ENCODE results near the gene ITGA5. TPM values are rescaled to one million over a fixed set of nuclear protein-coding genes. Genes with fewer than 3 reads are reported as not detected.

Gene ITGA5
- polyA plus RNA-seq, 1 donor (not counting 4 experiments of a cell fraction or from before 2014, with no cell fraction given) = 47.9 TPM

DNA sequence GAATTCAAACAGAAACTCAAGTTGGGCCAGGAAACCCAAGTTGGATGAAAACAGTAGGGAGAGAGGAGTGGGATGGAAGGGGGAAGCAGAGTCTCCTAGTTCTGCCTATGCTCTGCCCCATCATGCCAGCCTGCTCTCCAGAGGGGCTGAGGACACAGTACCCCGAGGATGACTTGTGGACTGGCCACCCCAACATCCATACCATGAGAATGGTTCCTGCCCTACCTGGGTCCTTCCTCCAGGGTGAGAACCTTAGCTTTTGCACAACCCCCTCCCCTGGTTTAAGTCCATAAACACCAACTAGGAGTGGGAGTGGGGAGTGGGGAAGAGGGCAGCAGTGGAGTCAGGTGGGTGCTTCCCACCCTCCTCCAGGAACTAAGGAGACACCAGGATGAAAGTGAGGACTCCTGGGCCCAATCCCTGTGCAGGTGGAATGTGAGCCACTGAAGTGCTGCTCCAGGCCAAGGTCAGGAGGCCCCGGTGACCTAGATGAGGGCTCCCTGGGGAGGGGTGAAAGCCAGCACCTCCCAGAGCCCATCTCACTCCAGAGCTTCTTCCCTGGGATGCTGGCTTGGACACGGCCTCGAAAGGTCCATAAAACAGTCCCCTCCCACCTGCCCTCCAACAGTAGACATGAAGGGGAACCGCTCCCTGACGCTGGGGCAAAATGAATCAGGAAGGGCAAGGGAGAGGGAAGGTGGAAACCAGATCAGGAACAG is 41.1 kb downstream of the ITGA5 start:
- Histone ChIP-seq H3K4me3 (ENCODE audit: control insufficient read depth in 2 of 3, extremely low read depth in 1 of 3, insufficient read depth in 2 of 3, low read depth in 1 of 3, low read length in 3 of 3) (no peak overlapping the region), H3K9ac (ENCODE audit: control insufficient read depth, extremely low read depth, insufficient read depth, low read length) (no peak overlapping the region), H3K4me2 (ENCODE audit: control insufficient read depth, extremely low read depth, insufficient read depth, low read depth, low read length) (no peak overlapping the region), H3K9me3 (ENCODE audit: control insufficient read depth, low read depth, low read length) (no peaks in the 10 kb centered on the region), H3K27ac (ENCODE audit: control insufficient read depth, insufficient read depth, low read length) (no peak overlapping the region), H4K20me1 (ENCODE audit: control insufficient read depth, extremely low read depth, insufficient read depth, low read length) (peaks cover 22% of the 10 kb centered on the region), H3K4me1 (ENCODE audit: control insufficient read depth, extremely low read depth, insufficient read depth, low read length) (peaks cover 42% of the 10 kb centered on the region), H3K36me3 (ENCODE audit: control insufficient read depth in 2 of 2, extremely low read depth in 1 of 2, insufficient read depth in 2 of 2, low read length in 2 of 2) (peaks cover 66 to 69% of the 10 kb centered on the region in 2 experiments), H3K79me2 (ENCODE audit: control insufficient read depth, insufficient read depth, low read length) (peaks cover 56% of the 10 kb centered on the region), H2AFZ (ENCODE audit: control insufficient read depth, low read length) (no peak overlapping the region), H3K27me3 (ENCODE audit: control insufficient read depth, extremely low read depth, insufficient read depth, low read length) (no peaks in the 10 kb centered on the region), H3K9me1 (ENCODE audit: control insufficient read depth, extremely low read depth, insufficient read depth, low read length) (peaks cover 3% of the 10 kb centered on the region)
- TF ChIP-seq, protein P1, sequence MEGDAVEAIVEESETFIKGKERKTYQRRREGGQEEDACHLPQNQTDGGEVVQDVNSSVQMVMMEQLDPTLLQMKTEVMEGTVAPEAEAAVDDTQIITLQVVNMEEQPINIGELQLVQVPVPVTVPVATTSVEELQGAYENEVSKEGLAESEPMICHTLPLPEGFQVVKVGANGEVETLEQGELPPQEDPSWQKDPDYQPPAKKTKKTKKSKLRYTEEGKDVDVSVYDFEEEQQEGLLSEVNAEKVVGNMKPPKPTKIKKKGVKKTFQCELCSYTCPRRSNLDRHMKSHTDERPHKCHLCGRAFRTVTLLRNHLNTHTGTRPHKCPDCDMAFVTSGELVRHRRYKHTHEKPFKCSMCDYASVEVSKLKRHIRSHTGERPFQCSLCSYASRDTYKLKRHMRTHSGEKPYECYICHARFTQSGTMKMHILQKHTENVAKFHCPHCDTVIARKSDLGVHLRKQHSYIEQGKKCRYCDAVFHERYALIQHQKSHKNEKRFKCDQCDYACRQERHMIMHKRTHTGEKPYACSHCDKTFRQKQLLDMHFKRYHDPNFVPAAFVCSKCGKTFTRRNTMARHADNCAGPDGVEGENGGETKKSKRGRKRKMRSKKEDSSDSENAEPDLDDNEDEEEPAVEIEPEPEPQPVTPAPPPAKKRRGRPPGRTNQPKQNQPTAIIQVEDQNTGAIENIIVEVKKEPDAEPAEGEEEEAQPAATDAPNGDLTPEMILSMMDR (optimal IDR thresholded peaks at IDR 0.05 in 1 of 3, IDR thresholded peaks at IDR 0.05 in 1 of 3, conservative IDR thresholded peaks at IDR 0.05 in 1 of 3; ENCODE audit: extremely low read depth in 1 of 3, insufficient read depth in 2 of 3, low read length in 3 of 3) = no peak
- no peak for TF ChIP-seq EZH2 (IDR thresholded peaks at IDR 0.05; ENCODE audit: low read length)
- DNase-seq (ENCODE audit: low read depth, low spot score) = no peak
- dilution Hi-C loops (cut with MboI; ENCODE audit: extremely low pct_ligation_motif_present, low sequenced_read_pairs) = no loop called here
- FAIRE-seq = no peak

DNA sequence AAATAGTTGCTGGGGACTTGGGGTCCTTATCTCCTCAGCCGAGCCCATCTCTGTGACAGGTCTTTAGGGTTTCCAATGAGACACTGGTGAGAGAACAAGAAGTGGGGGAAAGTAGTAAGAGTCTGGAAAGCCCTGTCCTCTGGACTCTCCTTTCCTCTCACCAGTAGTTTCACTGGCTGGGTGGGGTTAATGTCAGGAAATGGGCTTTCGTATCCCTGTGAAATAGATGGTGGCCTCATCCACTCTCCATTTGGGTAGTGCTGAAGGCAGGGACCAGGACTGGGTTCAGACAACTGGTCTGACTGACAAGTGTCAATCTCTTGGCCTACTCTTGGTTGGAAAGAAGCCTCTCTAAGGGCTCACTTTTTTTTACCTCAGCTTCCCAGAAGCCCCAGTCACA is 42.1 kb downstream of the ITGA5 start:
- dilution Hi-C loops (cut with MboI; ENCODE audit: extremely low pct_ligation_motif_present, low sequenced_read_pairs) = no loop called here

More for the DNA sequence above, 42.1 kb downstream of the ITGA5 start:
- Histone ChIP-seq H3K4me2 (ENCODE audit: control insufficient read depth, extremely low read depth, insufficient read depth, low read depth, low read length) (no peak overlapping the region), H3K79me2 (ENCODE audit: control insufficient read depth, insufficient read depth, low read length) (peaks cover 51% of the 10 kb centered on the region), H3K9me3 (ENCODE audit: control insufficient read depth, low read depth, low read length) (no peaks in the 10 kb centered on the region), H3K27me3 (ENCODE audit: control insufficient read depth, extremely low read depth, insufficient read depth, low read length) (no peaks in the 10 kb centered on the region), H3K4me1 (ENCODE audit: control insufficient read depth, extremely low read depth, insufficient read depth, low read length) (peaks cover 35% of the 10 kb centered on the region), H3K36me3 (ENCODE audit: control insufficient read depth in 2 of 2, extremely low read depth in 1 of 2, insufficient read depth in 2 of 2, low read length in 2 of 2) (peaks cover 64 to 73% of the 10 kb centered on the region in 2 experiments), H3K27ac (ENCODE audit: control insufficient read depth, insufficient read depth, low read length) (no peak overlapping the region), H3K4me3 (ENCODE audit: control insufficient read depth in 2 of 3, extremely low read depth in 1 of 3, insufficient read depth in 2 of 3, low read depth in 1 of 3, low read length in 3 of 3) (no peak overlapping the region), H4K20me1 (ENCODE audit: control insufficient read depth, extremely low read depth, insufficient read depth, low read length) (peaks cover 22% of the 10 kb centered on the region), H2AFZ (ENCODE audit: control insufficient read depth, low read length) (no peak overlapping the region), H3K9me1 (ENCODE audit: control insufficient read depth, extremely low read depth, insufficient read depth, low read length) (peaks cover 3% of the 10 kb centered on the region), H3K9ac (ENCODE audit: control insufficient read depth, extremely low read depth, insufficient read depth, low read length) (no peak overlapping the region)
- TF ChIP-seq EZH2 (IDR thresholded peaks at IDR 0.05; ENCODE audit: low read length) = no peak
- TF ChIP-seq, protein P1 (optimal IDR thresholded peaks at IDR 0.05 in 1 of 3, IDR thresholded peaks at IDR 0.05 in 1 of 3, conservative IDR thresholded peaks at IDR 0.05 in 1 of 3; ENCODE audit: extremely low read depth in 1 of 3, insufficient read depth in 2 of 3, low read length in 3 of 3) = no peak
- FAIRE-seq = no peak
- DNase-seq (ENCODE audit: low read depth, low spot score) = no peak
